Astrocyte (in vitro differentiated cells and primary cell): Measurements from ENCODE around the gene TPP1. TPM values are rescaled to one million over a fixed set of nuclear protein-coding genes. Genes with fewer than 3 reads are reported as not detected.

Source experiments
- DNase-seq: peaks from one replicate; pipeline ENCODE4 v3.0.0-alpha.2; 2010; ENCODE audit warnings: low read depth
- FAIRE-seq: peaks from 2 replicates; lab custom pipeline; 2011; peaks lifted over from hg19 to GRCh38; lab: Jason Lieb, UNC
- H2AFZ ChIP-seq: 2 replicates; pipeline ENCODE4 v1.6.0; 2012; ENCODE audit warnings: low read depth, low read length, inconsistent platforms
- H3K27ac ChIP-seq: 2 replicates; pipeline ENCODE4 v1.5.1; 2011; ENCODE audit warnings: low read depth, low read length, inconsistent platforms
- H3K27me3 ChIP-seq: 2 replicates; pipeline ENCODE4 v1.6.0; 2011; ENCODE audit warnings: low read length, inconsistent platforms; ENCODE audit not compliant: insufficient read depth
- H3K36me3 ChIP-seq: 2 replicates; pipeline ENCODE4 v1.5.1; 2011; ENCODE audit warnings: low read length, inconsistent platforms; ENCODE audit not compliant: insufficient read depth
- H3K4me1 ChIP-seq: 2 replicates; pipeline ENCODE4 v1.5.1; 2011; ENCODE audit warnings: low read length, inconsistent platforms; ENCODE audit not compliant: insufficient read depth
- H3K4me2 ChIP-seq: 2 replicates; pipeline ENCODE4 v1.6.0; 2012; ENCODE audit warnings: low read length, inconsistent platforms
- H3K4me3 ChIP-seq: 2 replicates; pipeline ENCODE4 v1.5.1; 2011; ENCODE audit warnings: low read depth, mild to moderate bottlenecking, low read length, inconsistent platforms; ENCODE audit not compliant: insufficient read depth
- H3K79me2 ChIP-seq: 2 replicates; pipeline ENCODE4 v1.6.0; 2012; ENCODE audit warnings: mild to moderate bottlenecking, low read length, inconsistent platforms; ENCODE audit not compliant: insufficient read depth
- H3K9ac ChIP-seq: 2 replicates; pipeline ENCODE4 v1.6.0; 2012; ENCODE audit warnings: mild to moderate bottlenecking, low read length, inconsistent platforms
- H3K9me3 ChIP-seq: 2 replicates; pipeline ENCODE4 v1.5.1; 2012; ENCODE audit warnings: low read depth, mild to moderate bottlenecking, low read length, inconsistent platforms; ENCODE audit not compliant: insufficient read depth
- H4K20me1 ChIP-seq: 2 replicates; pipeline ENCODE4 v1.6.0; 2012; ENCODE audit warnings: low read length, inconsistent platforms; ENCODE audit not compliant: insufficient read depth
- H3K27ac Mint-ChIP-seq: one replicate; pipeline ENCODE4 v1.8.0; 2021; ENCODE audit warnings: mild to moderate bottlenecking, mixed read lengths; ENCODE audit not compliant: unreplicated experiment
- H3K27me3 Mint-ChIP-seq: one replicate; pipeline ENCODE4 v1.8.0; 2021; ENCODE audit warnings: low read depth, mixed read lengths; ENCODE audit not compliant: unreplicated experiment
- H3K36me3 Mint-ChIP-seq: one replicate; pipeline ENCODE4 v1.8.0; 2021; ENCODE audit warnings: low read depth, mixed read lengths; ENCODE audit not compliant: unreplicated experiment
- H3K4me1 Mint-ChIP-seq: one replicate; pipeline ENCODE4 v1.8.0; 2021; ENCODE audit warnings: low read depth, mixed read lengths; ENCODE audit not compliant: unreplicated experiment
- H3K4me3 Mint-ChIP-seq: one replicate; pipeline ENCODE4 v1.8.0; 2021; ENCODE audit warnings: mild to moderate bottlenecking, moderate library complexity, mixed read lengths; ENCODE audit not compliant: unreplicated experiment
- H3K9me3 Mint-ChIP-seq: one replicate; pipeline ENCODE4 v1.8.0; 2021; ENCODE audit warnings: mild to moderate bottlenecking, mixed read lengths; ENCODE audit not compliant: unreplicated experiment
- EZH2 ChIP-seq: IDR thresholded peaks from 2 replicates; pipeline ENCODE4 v1.6.1; 2012; ENCODE audit warnings: mild to moderate bottlenecking, low read length, inconsistent platforms; ENCODE audit not compliant: insufficient read depth
- total RNA-seq: library from RNA; stranded (reverse); gene quantifications from 2 replicates; pipeline ENCODE4 v1.2.1, GENCODE V29; 2021
- TF ChIP-seq, protein P1 (sequence below): IDR thresholded peaks from 2 replicates; pipeline ENCODE4 v1.5.1; 2011; ENCODE audit warnings: low read depth, mild to moderate bottlenecking, inconsistent platforms, low read length, moderate library complexity; ENCODE audit not compliant: insufficient read depth

The TPP1 gene
- total RNA-seq, 1 donor from 2014 or later, result 43.4 TPM

DNA sequence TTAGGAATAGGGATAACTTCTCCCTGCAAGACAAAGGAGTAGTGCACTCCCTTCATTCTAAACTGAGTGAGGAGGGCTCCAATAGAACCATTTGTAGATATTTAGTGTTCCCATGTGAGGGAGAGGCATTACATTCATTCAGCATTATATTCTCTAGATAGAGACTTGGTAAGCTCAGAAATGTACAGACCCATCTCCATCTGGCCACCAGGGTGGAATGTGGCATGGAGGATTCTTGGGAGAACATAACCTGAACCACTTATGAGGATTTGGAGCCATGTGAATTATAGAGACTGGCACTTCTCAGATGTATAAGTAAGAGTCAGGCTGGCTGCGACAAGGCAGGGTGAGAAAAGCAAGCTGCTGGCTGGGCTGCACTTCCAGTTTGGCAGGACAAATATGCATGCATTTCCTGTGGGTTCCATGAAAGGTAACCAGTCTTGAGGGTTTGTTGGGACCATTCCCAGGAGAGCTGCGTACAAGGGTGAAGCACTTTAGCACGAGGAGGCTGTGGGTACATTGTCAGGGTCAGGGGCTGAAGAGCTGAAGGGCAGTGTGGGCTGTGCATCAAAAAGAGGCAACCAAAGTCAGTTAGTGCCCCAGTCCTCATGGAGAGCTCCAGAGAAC is 25.0 kb downstream of the TPP1 start:
- Mint-ChIP-seq H3K4me3 (no peak overlapping the region), H3K27ac (no peak overlapping the region), H3K36me3 (peaks cover 23% of the 10 kb centered on the region), H3K4me1 (peaks cover 6% of the 10 kb centered on the region), H3K9me3 (no peaks in the 10 kb centered on the region), H3K27me3 (no peaks in the 10 kb centered on the region)
- H4K20me1 ChIP-seq, result peaks cover 23% of the 10 kb centered on the region
- DNase-seq (no peak), FAIRE-seq (no peak)
- H3K79me2 ChIP-seq, result peaks cover 24% of the 10 kb centered on the region
- no peaks in the 10 kb centered on the region for H3K4me1 ChIP-seq
- peaks cover 40% of the 10 kb centered on the region for H3K36me3 ChIP-seq
- no peak overlapping the region for H2AFZ ChIP-seq
- TF ChIP-seq EZH2, result no peak
- TF ChIP-seq, protein P1, sequence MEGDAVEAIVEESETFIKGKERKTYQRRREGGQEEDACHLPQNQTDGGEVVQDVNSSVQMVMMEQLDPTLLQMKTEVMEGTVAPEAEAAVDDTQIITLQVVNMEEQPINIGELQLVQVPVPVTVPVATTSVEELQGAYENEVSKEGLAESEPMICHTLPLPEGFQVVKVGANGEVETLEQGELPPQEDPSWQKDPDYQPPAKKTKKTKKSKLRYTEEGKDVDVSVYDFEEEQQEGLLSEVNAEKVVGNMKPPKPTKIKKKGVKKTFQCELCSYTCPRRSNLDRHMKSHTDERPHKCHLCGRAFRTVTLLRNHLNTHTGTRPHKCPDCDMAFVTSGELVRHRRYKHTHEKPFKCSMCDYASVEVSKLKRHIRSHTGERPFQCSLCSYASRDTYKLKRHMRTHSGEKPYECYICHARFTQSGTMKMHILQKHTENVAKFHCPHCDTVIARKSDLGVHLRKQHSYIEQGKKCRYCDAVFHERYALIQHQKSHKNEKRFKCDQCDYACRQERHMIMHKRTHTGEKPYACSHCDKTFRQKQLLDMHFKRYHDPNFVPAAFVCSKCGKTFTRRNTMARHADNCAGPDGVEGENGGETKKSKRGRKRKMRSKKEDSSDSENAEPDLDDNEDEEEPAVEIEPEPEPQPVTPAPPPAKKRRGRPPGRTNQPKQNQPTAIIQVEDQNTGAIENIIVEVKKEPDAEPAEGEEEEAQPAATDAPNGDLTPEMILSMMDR, result no peak
- no peak overlapping the region for H3K9ac ChIP-seq
- H3K27ac ChIP-seq, result no peak overlapping the region
- no peak overlapping the region for H3K4me3 ChIP-seq
- H3K9me3 ChIP-seq, result no peaks in the 10 kb centered on the region
- no peaks in the 10 kb centered on the region for H3K27me3 ChIP-seq
- no peak overlapping the region for H3K4me2 ChIP-seq

DNA sequence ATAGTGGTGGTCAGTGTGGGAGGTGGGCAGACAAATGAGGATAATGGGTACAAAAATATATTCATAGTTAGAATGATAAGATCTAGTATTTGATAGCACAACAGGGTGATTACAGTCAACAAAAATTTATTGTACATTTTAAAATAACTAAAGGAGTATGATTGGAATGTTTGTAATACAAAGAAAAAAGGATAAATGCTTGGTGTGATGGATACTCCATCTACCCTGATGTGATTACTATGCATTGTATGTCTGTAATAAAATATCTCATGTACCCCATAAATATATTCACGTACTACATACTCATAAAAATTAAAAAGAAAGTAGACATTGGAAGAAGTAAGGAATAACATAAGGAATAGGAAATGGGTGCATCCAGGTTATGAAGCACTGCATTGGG is 31.2 kb downstream of the TPP1 start:
- Histone ChIP-seq H3K27ac (no peak overlapping the region), H2AFZ (no peak overlapping the region), H3K4me1 (no peaks in the 10 kb centered on the region), H3K9me3 (peaks cover 3% of the 10 kb centered on the region), H3K36me3 (peaks cover 12% of the 10 kb centered on the region), H3K9ac (no peak overlapping the region), H3K27me3 (no peaks in the 10 kb centered on the region), H4K20me1 (no peaks in the 10 kb centered on the region), H3K79me2 (peaks cover 2% of the 10 kb centered on the region), H3K4me2 (no peak overlapping the region), H3K4me3 (no peak overlapping the region)
- peaks cover 25% of the 10 kb centered on the region for H3K36me3 Mint-ChIP-seq
- H3K27me3 Mint-ChIP-seq, result no peaks in the 10 kb centered on the region
- H3K4me1 Mint-ChIP-seq, result no peaks in the 10 kb centered on the region
- DNase-seq (no peak), FAIRE-seq (no peak)
- no peak overlapping the region for H3K27ac Mint-ChIP-seq
- H3K4me3 Mint-ChIP-seq, result no peak overlapping the region
- H3K9me3 Mint-ChIP-seq, result peaks cover 16% of the 10 kb centered on the region
- TF ChIP-seq, protein P1, result no peak
- no peak for TF ChIP-seq EZH2

DNA sequence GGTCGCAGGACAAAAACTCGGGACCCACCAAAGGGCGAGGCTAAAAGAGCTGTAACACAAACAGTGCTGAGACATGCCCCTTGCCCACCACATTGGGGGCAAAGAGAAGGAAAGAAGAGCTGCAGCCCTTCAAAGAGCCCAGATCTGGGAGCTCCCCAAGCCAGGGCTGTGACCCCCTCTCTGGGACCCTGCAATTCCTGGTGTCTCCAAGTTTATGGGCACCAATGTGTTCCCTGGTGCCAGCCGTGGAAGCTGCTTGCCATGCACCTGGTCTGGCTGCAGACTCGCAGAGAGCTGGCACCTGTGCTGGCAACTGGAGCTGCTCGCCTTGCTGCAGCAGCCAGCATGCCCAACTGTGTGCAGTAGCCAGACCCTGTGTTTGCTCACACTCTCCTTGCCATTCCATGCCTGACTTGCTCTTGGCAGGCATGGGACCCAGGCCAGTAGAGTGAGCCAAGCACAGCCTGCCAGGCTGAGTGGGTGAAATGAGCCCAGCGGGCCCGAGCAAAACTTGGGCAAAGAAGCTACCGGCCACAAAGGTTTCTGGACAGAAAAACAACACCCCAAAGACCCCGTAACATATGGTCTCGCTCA is 31.8 kb downstream of the TPP1 start:
- FAIRE-seq (no peak), DNase-seq (no peak)
- Mint-ChIP-seq H3K27me3 (no peaks in the 10 kb centered on the region), H3K4me3 (no peak overlapping the region), H3K9me3 (peaks cover 17% of the 10 kb centered on the region), H3K27ac (no peak overlapping the region), H3K4me1 (no peaks in the 10 kb centered on the region), H3K36me3 (peaks cover 21% of the 10 kb centered on the region)
- no peak overlapping the region for H3K27ac ChIP-seq
- TF ChIP-seq, protein P1, result no peak
- TF ChIP-seq EZH2, result no peak
- H3K4me1 ChIP-seq, result no peaks in the 10 kb centered on the region
- no peak overlapping the region for H3K4me3 ChIP-seq
- H2AFZ ChIP-seq, result no peak overlapping the region
- H3K9me3 ChIP-seq, result peaks cover 3% of the 10 kb centered on the region
- H3K9ac ChIP-seq, result no peak overlapping the region
- H3K79me2 ChIP-seq, result peaks cover 7% of the 10 kb centered on the region
- H4K20me1 ChIP-seq, result no peaks in the 10 kb centered on the region
- no peaks in the 10 kb centered on the region for H3K27me3 ChIP-seq
- H3K36me3 ChIP-seq, result peaks cover 8% of the 10 kb centered on the region
- no peak overlapping the region for H3K4me2 ChIP-seq
